HG02970 (cell line): ENCODE measurements around the gene ZNF423.

Source experiments
- ATAC-seq: cut with Tn5 transposase; IDR thresholded peaks from one replicate; pipeline ENCODE4 v1.9.1; 2021; ENCODE audit warnings: mild to moderate bottlenecking, moderate library complexity, moderate number of reproducible peaks; ENCODE audit not compliant: unreplicated experiment, low FRiP score

ZNF423 gene

DNA sequence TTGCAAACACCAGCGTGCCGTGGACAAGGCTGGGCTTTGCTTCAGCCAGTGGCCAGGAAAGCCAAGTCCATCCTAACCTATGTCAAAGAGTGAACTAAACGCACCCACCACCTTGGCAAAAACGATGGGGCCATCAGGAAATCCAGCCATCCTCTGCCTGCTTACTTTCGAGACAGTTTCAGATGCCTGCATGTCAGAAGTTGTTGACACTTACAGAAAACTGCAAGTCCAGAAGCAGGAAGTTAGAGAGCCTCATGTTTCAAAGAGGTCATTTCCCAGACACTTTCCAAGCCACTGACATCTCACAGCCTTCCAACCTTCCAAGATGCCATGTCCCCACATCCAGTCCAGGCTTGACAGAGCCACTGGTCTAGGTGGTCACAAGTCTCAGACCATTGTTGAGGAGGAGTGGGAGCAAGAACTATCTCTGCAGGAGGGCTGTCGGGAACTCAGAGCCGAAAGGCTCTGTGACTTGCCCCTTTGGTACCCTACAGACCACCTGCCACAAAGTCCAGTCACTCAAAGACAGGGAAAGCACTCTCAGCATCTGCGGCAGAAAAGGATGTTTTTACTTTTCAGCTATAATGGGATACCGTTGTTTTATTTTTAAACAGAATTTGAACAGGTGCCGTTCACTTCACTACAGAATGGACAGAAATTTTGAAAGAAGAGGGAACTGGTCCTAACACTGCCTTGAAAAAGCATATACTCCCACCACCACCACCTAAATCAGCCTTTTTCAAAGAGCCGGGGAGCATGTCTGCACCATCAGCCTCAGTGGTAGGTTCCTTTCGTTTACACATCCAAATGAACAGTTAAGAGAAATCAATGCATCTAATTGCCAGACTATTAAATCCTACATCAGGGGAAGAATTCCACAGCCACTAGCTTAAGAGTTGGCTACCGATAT lies 5.1 kb downstream of the ZNF423 start:
- no peak for ATAC-seq

DNA sequence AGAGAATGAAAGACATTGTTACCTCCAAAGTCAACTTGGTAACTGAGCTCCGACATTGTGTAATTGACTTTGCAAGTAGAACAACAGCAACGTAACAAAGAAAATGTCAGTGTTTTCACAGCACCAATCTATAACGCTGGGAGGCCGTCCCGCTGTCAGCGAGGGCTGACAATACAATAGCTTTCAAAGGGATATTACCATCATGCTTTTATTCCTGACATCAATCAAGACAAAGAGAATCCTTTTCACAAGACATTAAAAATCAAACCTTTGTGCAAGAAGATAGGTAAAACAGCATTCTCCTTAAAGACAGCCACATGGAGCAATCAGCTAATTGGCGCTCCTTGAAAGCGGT lies 6.2 kb downstream of the ZNF423 start:
- ATAC-seq, result no peak

DNA sequence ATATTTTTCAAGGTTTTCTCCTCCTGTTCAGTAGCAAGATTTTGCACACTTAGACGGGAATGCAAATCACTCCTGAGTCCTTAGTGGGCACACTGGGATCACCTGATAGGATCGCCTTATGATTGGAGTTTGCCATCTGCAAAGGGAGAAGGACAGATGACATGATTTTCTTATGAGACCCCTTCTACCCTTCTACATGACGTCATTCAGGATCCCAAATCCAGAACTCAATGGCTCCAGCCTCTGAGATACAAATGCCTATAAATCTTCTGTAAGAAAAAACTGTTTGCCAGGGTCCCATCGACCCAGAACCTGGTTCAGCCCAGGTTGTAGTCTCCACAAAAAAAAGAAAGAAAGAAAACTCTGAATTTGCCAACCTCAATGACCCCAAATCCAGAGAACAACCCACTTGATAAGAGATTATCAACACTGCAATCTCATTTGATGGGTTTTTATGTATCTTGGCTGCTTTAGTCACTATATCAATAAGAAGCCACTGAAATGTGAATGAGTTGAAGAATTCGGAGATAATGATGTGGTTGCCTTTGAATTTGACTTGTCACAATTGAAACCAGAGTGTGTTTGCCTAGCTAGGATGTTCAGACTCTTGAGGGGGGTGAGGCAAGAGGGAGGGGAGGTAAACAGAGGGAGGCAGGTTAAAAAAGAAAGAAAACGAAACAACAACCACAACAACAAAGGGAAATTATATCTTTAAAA lies 6.7 kb downstream of the ZNF423 start:
- no peak for ATAC-seq

DNA sequence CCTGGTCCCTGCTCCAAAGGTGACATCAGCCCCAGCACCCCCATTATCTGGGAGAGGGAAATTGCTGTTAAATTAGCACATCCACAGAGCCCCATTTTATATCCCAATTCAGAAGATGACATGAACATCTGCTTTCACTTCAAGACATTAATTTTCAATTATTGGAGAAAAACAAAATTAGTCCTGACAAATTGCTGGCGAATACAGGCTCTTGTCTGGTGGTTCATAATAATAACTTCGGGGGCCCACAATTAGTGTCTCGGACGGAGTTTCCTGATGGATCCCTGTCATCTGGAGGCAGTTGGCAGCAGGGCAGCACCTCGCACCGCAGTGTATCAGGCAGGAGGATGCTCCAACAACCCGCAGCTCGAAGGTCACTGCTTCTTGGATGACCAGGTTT lies 7.4 kb downstream of the ZNF423 start:
- ATAC-seq, result no peak

DNA sequence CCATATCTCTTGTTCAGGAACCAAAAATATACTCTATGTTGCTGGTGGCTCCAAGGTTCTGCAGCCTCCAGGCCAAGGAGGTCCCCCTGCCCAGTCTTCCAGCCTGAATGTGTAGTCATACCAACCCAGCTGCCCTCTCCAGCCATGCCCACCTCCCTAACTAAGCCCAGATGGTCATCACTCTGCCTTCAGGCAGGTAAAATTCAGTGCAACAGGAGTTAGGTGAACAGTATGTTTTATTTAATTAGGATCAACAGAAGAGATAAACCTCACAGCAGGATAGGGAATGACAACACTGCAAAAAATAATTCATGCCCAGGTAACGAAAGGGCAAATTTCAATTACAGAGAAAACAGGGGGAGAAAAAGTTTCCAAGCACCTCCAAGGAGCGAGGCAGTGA lies 9.1 kb downstream of the ZNF423 start:
- ATAC-seq, result no peak

DNA sequence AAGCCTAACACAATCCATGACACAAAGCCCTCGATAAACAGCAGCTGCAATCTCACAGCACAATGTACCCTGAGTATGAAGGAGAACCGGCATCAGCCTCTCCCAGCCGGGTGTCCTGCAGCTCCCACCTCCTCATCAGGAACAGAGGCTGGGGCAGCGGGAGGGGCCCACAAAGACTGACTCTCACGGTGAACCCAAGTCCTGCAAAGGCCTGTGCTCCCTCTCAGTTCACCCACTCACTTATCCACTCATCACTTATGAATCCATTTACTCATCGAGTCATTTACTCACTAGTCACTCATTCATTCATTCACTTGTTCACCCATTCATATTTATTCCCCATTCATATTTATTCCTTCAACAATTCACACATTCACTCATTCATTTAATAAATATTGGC lies 11.6 kb downstream of the ZNF423 start:
- ATAC-seq, result no peak

DNA sequence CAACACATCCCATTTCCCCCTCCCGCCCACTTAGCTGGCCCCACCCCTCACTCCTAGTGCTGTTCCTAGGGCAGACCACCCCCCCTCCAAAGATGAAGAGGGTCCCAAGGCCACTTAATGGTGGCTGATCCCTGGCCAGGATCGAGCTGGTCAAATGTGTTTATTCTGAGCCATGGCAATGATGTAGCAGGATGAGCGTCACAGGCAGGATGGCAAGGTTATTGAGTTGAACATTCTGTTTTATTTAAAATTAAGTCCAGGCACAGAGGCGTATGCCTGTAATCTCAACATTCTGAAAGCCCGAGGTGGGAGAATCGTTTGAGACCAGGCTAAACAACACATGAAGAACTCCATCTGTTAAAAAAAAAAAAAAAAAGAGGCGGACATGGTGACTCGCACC lies 12.2 kb downstream of the ZNF423 start:
- no peak for ATAC-seq

DNA sequence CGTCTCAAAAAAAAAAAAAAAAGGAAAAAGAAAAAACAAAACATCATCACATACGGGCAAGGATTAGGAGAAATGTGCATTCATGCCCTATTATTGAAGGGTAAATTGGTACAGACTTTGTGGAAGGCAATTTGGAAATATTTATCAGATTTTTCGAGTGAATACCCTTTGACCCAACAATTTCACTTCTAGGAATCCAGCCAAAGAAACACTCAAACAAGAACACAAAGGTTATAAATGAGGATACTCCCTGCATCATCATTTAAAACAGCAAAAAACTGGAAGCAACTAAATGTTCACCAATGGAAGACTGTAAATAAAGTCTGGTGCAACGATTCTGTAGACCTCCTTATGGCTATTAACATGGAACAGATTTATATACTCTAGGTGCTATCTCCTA lies 12.9 kb downstream of the ZNF423 start:
- ATAC-seq, result no peak

DNA sequence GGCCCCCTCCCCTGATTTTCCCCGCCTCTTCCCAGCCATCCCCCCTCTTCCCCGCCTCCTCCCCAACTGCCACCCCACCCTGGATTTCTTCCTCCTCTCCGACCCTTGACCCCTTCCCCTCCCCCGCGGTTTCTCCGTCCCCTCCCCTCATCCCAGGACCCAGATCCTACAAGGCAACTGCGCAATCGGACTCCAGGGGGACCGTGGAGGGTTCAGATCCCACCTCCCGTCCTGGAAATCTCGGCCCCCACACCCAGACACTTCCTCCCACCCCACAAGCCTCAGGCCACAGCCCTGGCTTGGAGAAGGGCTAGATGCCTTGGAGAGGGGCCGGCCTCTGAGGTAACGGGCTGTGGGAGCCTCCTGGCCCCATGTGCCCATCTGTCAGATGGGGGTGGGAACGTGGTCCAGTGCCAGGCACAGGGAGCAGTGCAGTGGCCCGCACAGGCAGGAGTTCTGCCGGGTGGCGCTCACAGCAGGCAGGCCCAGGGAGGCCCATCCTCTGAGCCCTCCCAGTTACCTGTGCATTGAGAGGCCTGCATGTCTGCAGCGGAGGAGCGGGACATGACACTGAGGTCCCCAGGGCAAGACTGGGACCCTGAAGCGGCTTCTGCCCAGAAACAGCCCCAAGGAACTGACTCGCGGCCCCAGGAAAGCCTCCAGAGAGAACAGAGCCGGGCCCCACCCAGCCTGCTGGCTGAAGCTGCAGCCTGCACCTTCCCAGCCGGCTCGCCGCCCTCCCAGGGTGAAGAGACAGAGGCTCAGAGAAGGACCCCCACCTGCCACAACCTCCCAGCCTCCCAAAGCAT lies 16.7 kb downstream of the ZNF423 start:
- no peak for ATAC-seq

DNA sequence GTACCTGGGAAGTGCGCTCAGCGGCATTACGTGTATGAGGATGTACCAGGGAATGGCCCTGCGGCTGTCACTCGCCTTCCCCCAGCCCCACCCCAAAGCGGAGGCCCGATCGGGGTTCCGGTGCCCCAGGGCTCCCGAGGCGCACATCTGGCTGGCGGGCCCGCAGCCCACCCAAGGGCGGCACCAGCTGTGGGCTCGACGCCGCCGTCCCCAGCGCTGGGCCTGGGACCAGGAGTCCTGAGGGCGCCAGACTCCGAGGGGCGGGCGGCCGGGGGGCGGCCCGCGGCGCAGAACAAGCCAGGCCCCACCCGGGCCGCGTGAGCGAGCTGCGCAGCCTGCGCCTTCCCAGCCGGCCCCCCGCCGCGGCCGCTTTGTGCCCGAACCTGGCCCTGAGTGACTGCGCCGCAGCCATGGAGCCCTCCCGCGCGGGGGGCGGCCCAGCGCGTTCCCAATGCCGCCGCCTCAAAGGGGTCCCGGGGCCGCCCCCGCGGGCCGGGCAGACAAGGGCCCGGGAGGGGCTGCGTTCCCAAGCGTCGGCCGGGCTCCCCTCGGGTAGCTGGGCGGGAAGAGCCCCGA lies 17.4 kb downstream of the ZNF423 start:
- ATAC-seq, result no peak

DNA sequence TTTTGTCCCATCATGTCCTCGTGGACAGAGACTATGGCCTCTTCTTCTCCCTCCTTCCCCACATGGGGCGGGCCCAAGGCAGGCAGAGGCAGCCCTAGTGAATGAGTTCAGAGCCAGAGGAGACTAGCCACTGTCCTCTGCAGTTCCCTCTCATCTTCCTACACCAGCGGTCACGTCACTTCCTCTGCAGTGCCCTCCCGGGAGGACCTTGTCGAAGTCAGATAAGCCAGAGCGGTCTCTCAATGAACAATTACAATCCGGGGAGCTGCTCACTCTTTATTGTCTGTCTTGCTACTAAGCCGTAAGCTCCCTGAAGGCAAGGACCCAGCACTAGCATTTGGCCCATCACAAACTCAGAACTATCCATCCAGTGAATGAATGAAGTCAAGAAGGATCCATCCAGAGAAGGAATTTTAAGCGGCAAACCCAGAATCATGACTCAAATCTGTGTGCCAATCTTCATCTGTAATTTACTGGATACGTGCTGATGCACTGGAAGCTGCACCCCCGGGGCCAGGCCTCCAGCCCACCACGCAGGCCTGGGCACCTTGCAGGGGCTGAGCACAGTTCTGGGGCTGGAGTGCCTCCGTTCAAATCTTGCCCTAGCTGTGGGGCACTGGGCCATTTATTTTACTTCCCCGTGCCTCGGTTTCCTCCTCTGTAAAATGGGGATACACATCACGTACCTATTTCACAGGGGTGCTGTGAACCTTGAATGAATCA lies 18.1 kb downstream of the ZNF423 start:
- ATAC-seq, result no peak

DNA sequence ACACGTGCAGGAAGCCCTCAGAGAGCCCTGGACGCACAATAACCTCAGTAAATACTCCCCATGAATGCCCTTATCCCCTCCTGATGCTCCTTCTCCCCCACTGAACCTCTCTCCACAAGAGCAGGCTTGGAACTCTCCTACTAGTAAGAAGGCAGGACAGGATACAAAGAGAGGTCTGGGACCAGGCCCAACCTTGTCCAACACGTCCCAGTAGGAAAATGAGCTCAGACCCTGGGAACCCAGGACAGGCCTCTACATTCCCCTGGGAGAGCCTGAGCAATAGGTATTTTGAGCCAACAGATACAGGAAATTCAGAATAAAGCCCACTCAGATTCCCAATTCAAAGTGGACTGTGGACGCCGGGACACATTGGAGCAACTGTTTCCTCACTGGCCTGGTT lies 19.2 kb downstream of the ZNF423 start:
- ATAC-seq, result no peak

DNA sequence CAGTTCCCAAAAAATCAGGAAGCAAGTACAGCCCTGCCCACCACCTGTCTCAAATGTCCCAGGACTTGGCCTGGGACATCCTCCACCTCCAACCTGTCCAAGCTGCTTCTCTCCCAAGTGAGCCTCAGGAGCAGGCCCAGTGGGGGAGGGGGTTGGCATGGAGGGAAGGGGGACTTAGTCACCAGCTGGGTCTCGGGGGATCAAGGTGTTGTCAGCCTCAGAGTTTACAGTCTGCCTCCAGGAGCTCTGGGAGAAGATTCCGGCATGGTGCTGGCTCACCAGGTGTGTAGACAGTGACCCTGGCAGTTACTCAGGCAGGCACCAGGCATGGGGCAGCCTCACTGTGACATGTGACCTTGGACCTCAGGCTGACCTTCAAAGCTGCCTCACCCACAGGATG lies 19.7 kb downstream of the ZNF423 start:
- ATAC-seq, result no peak

DNA sequence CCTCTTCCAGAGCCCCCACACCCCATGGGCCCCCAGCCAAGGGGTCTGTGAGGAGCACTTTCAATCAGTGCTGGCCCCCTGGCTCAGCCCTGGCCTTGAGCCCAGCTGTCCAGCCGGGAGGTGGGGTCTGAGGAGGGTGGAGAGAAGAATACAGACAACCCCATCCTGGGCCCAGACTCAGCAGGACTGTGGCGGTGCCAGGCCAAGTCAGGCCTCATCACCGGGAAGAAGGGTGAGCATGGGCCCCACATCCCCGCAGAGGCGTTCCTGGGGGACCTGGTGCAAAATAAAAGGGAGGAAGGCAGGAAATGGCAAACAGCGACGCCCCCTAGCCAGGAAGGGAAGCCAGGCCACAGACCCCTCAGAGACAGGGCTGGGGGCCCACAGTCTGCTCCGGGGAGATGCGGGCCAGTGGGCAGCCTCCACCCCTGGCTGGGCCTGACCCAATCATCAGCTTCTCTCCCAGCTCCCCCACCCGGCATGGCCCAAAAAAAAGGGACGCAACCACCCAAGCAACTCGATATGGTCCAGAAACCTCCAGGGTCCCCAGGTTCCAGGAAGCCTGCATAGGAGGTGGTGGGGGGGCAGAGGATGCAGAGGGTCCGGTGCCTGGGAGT lies 20.6 kb downstream of the ZNF423 start:
- no peak for ATAC-seq

DNA sequence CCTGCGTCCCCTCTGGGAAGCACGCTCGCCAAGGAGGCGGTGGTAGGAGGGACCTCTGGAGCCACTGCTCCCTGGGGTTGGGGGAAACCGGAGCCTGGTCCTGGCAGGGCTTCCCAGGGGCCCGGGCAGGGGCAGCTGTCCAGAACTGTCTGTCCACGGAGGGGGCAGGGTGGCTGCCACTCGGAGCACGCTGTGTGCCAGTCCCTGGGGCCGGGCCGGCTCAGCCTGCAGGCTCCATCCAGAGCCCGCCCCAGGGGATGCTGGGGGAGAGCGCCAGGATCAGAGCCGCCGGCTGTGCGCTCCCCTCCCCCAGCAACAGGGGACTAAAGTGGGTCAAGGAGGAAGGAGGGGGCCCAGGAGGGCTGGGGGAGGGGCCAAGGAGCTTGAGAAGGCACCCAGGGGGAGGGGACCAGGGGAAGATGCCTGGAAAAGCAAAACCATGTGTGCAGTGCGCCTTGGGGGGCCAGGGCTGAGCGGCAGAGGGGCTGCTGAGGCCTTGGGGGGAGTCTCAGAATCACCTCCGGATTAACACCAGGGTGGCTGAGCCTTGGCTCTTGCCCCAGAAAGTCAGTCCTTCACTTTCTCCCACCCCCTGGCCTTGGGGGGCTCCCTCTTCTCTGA lies 21.3 kb downstream of the ZNF423 start:
- no peak for ATAC-seq

DNA sequence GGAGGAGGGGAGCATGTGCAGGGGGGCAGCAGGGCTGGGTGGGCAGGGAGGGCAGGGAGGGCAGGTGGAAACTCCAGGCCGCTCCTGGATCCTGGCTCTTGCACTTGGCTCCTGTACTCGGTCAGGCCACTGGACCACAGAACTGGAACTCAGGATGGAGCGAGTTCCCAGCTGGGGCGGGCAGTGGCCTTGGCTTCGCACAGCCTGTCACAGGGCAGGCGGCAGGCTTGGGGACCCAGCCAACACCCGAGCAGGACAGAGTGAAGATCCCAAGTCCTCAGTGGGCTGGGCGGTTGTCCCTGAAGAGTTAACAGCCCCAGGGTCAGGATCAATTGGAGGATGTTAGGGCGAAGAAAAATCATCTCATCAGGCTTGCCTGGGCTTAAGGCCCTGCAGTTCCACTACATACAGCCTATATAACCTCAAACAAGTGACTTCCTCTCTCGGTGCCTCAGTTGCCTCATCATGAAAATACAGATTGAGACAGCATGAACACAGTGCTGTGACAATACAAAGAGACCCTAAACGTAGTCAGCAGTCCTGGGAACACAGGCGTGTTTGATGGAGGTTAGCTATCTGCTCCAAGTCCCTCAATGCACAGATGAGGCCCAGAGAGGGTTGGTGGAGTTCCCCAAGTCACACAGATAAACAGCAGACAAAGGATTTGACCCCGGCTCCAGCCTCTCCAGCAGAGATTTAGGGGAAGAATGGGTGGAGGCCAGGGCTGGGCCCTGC lies 21.9 kb downstream of the ZNF423 start:
- ATAC-seq, result no peak

DNA sequence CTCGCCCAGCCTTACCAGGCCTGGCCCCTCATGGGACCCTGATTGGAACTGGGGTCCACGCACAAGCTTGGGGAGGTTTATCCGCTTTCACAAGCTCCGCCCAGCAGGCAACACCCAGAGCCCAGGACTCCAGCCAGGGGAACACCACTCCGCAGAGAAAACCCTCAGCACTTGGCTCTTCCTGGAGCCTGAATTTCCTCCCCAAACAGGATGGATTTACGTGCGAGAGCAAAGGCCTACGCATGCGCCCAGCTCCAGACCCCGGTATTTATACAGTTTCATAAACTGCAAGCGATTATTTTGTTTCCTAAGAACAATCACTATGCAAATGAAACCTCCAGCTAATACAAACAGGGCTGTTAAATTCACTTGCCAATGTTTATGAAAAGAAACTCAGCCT lies 22.8 kb downstream of the ZNF423 start:
- ATAC-seq, result no peak

DNA sequence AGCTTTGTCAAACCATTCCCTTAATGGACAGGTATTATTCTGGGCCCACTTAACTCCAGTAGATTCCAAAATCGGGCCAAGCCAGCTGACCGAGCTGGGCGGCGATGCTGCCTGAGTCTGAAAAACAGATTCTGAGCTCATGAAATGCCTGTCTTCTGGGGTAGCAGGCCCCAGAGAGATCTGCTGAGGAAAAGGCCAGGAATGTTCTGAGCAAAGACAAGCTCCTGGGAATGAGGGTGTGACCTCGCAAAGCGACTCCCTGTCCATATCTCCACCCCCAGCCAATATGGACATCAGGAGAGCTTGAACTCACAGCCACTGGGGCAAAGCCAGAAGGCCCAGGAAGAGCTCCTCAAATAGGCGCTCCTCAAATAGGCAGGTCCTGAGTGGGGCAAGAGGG lies 23.7 kb downstream of the ZNF423 start:
- ATAC-seq, result no peak

DNA sequence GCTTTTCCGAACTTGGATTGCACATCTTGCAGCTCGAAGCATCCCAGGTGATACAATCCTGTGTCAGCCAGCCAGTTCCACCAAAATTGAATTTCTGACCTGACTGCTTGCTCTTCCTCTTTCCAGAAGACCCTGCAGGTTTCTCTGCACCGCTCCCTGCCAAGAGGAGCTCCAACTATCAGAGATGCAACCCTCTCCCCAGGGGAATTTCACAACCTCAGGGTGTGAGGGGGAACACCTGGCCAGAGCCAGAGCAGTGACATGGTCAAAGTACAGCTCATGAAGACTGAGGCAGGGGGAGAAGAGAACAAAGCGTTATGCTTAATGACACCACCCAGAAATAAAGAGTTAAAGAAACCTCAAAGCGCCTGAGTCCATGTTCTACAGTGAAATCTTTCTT lies 25.0 kb downstream of the ZNF423 start:
- ATAC-seq, result no peak
